ENCODE results near the gene CLECL1. TPM values are rescaled to one million over a fixed set of nuclear protein-coding genes. Genes with fewer than 3 reads are reported as not detected.

CLECL1 gene
- polyA plus RNA-seq (2013, experiment 1 of 2; ENCODE audit: insufficient read length) = not detected
- not detected for polyA plus RNA-seq (2013, experiment 2 of 2; ENCODE audit: insufficient read length)

DNA sequence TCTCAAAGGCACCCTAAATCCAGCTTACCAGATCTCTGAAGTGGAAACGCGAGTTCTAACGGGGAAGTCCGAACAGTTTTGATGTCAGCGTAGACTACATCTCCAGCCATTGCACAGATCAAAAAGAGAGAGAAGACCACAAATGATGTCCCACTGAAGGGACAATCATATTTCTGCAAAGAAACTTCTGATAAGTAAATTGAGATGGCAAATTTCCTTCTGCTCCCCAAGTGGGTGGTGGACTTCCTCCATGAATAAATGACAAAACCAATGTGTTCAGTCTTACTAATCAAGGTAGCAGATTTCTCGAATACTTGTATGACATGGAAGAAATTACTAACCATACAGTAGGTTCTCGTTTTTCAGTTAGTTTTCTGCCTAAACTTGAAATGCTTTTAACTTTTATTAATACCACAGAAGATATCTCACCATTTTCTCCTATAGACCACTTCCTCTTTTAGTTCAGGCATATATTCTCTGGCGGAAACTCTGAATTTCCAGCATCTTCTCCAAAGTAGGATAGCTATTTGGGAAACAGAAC lies at the start of gene CLECL1:
TSS of gene CLECL1 (minus strand) at position 177 of the 541 bp plus-strand sequence.
- no peak for DNase-seq

DNA sequence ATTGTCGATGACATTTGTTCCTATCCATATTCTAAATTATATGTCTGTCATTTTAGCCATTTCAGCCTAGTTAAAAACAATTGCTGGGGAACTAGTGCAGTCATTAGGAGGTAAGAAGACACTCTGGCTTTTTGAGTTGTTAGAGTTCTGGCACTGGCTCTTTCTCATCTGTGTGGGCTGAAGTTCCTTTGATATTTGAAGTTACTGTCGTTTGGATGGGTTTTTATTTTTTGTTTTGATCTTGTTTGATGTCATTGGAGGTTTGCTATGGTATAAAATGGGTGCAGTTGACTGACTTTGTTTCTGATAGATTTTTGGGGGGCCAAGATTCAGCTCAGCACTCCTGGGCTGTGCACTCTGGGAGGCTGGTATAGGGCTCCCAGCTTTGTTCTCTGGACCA lies 48.5 kb upstream of the CLECL1 start:
- DNase-seq = no peak

DNA sequence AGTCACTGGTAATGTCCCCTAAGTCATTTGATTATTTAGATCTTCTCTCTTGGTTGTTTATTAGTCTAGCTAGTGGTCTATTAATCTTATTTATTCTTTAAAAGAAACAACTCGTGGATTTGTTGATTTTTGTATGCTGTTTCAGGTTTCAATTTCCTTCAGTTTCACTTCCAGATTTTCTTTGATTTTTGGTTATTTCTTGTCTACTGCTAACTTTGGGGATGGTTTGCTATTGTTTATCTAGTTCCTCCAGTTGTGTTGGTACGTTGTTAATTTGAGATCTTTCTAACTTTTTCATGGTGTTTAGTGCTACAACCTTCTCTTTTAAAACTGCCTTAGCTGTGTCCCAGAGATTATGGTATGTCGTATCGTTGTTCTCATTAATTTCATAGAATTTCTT lies 46.3 kb upstream of the CLECL1 start:
- no peak for DNase-seq

DNA sequence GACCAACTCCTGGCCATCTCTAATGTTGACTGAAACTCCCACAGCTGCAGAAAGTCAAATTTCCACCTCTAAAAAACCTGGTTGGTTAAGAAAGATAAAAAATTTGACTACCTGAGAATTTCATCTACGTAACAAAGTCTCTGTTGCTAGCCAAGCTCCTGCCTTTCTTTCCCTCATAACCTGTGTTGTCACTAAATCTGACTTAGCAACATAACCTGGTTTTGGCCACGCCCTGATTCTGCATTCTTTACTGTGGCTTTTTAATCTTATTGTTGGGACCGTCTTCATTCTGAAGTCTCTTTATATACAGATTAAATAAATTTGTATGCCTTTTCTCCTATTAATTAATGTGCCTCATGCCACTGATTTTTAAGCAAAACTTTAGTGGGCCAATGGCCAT lies 43.9 kb upstream of the CLECL1 start:
- DNase-seq = no peak

DNA sequence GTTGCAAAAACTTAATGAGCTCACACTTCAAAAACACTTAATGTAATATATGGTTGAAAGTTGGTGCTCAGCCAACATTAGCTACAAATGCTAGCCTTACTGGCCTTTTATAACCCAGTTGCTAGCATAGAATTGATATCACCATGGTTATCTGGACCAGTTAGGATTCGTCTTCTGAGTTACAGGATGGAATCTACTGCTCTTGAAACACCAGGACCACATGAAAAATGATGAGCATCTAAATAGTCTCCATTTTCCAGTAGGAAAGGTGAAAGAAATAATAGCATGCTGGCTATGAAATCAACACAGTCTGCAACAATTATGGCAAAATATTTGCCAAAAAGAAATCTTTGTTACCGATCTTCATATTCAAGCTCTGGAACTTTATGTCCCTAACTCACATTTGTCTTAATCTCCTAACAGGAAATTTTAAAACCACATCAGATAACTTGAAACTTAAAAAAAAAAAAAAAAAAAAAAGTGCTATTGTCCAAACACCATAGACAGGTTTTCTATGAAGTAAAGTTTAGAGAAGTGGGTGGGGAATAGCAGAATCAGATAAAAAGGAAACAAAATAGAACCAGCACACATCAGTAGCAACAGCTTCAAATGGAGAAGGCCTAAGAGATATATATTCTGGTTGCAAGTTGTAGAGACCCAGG lies 40.5 kb upstream of the CLECL1 start:
- DNase-seq = no peak

DNA sequence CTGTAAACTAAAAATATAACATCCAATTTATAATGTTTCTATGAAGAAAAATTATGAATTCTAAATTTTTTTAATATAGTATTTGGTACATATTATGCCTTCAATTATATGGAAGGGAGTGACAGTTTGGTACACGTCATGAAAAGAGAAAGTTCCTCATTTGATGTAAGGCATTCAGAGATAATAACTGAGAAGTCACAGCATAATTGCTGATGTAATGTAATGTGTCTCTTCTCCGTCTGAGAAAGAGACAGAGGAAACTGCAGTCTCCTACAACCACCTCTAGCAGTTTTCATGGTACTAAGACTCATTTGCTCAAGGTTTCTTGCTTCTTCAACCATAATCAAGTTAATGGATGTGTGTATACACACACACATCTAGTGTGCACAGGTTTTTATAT lies 30.1 kb upstream of the CLECL1 start:
- DNase-seq = no peak

DNA sequence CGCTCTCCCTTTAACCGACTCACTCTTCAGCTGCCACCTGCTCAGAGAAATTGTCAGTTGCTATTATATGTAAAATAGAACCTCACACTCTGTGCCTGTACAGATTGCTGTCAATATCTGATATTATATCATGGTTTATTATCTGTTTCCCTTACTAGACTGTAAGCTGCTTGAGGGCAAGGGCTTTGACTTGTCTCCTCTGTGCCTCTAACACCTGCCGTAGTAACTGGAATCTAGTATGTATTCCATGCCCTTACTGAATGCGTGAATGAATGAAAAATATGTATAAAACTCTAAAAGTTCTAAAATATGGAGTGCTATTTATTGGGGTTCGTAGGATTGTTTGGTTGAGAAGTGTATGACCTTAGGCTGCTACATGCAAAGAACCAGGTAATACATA lies 29.5 kb upstream of the CLECL1 start:
- no peak for DNase-seq

DNA sequence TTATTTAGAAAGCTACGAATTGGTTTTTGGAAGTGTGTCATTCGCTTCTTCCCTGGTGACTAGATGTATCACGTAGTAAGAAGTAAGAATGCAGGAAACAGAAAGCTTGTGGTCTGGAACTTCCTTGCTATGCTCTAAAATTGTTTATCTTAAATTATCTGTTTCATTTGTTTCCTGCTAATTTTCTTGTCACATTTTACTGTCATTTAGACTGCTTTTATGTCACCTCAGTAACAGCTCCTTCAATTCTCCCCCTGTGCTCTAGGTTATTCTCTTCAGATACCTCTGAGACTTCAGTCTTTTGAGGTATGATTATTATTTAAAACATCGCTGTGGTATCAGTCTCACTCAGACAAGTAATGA lies 28.5 kb upstream of the CLECL1 start:
- no peak for DNase-seq

DNA sequence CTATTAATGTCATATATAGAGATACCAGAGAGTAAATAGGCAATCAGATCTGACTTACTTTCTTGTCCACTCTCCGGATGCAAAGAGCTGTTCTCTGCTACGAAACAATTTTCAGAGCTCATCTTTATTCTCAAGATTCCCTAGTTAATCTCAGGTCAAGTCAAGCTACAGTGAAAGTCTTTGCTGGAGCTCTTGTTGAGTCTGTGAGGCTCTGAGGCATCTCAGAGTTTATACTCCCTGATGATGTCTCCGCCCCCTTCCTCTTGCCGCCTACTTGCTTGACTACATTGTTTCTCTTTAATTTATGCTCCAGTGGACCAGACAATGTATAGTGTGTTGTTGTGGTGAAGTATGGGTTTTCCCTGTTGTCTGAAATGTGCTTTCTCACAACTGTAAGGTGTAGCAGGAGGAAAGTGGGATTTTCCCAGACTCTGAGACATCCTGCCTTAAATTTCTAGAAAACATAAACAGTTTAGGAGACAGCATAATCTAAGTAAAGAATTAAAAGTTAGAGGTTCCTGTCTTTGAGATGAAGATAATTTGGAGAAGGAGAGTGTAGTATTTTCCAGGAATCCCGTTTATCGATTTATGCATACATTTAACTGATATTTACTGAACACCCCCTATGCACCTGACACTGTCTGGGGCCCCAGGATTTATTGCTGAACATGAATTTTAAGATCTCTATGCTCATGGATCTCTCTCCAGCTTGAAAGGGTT lies 28.0 kb upstream of the CLECL1 start, which contains the start of gene CD69:
TSS of gene CD69 (minus strand) at position 203 of the 720 bp plus-strand sequence. CDS start at position 122, 81 bp downstream.
- no peak for DNase-seq

DNA sequence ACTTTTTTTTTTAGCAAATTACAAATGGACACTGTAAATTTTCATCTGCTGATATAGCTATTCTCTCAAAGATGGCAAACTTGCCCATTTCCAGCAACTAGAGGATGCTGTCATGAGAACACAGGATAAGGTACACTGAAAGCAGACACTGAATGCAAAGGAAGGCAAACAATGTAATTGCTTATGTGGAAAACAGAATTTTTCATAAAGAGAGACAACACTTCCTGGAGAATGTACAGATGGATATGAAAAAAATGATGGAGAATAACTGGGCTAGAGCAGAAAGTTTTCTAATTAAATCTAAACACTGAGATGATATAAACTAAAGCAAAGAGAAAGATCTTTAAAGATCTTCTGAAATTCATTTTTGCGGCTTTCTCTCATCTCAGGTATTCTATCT lies 27.2 kb upstream of the CLECL1 start:
- no peak for DNase-seq

DNA sequence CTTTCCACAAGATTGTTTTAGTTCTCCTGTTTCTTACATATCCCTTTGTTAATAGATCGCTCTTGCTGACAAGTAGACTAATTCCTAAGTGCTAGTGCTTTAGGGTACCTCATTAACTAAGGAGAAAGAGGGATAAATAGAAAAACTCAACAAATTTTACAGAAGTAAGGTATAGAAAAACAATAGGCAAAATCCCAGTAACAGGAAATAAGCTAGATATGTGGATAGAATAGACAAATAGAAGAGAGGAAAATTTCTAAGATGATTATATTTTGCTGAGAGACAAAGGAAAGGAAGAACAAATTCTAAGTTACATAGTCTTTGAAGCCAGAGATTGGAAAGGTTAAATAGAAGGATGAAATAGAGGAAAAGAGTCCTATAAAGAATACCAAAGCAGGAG lies 26.8 kb upstream of the CLECL1 start:
- no peak for DNase-seq

DNA sequence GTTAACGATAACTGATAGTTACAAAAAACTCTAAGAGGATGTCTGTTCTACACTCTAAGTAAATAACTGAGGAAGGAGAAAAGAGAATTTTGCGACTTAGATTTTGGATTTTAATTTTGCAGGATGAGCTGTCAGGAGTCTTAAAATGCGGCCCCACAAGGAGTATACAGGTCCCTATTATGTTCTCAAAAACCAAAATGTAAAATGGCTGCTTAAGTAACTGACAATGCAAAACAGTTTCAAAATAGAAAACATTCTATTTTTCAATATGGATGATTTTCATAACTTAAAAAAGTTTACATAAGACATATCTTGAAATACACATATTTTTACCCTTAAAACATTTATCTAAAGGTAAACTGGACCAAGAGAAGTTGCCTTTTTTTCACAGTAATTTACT lies 25.2 kb upstream of the CLECL1 start:
- no peak for DNase-seq

DNA sequence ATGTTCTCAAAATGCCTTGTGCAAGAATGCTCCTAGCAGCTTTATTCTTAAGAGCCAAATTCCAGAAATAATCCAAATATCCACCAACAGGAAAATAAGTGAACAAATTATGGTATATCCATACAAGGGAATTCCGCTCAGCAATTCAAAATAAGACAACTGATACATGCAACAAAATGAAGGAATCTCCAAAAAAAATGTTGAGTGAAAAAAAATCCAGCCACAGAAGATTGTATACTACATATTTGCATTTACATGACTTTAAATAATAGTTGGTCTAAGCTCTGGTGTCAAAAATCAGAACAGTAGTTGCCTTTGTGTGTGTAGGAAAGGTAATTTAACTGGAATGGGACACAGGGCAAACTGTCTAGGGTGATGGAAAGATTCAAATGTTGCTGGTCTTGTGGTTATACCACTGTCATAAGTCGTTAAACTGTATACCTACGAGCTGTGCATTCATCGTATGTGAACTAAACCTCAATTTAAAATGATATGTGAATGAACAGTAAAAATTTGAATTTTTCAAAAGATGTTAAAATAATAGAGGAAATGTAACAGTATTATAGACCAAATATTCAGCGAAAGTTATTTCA lies 24.6 kb upstream of the CLECL1 start:
- DNase-seq = no peak

DNA sequence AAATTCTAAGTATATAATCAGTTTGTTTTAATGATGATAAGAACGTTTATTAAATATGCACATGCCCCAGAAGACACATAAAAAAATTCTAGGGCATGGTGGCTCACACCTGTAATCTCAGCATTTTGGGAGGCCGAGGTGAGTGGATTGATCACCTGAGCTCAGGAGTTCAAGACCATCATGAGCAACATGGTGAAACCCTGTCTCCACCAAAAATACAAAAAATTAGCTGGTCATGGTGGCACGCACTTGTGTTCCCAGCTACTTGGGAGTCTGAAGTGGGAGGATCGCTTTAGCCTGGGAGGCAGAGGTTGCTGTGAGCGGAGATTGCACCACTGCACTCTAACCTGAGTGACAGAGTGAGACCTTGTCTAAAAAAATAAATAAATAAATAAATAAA lies 23.8 kb upstream of the CLECL1 start:
- DNase-seq = no peak

DNA sequence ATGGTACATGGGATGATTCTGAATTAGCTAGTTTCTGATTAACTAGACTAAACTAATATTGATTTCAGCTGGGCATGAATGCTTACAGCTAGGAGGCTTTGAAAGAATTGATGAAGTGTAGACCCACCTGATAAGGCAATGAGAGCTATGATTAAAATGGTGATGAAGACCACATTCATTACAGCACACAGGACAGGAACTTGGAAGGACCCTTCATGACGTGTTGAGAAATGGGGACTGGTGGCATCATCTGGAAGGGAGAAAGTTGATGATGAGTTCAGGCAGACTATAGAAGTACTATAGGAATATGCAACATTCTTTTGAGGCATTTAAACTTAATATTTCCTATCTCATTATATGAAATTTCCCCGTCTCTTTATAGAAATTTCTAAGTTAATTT lies 23.3 kb upstream of the CLECL1 start:
- no peak for DNase-seq

DNA sequence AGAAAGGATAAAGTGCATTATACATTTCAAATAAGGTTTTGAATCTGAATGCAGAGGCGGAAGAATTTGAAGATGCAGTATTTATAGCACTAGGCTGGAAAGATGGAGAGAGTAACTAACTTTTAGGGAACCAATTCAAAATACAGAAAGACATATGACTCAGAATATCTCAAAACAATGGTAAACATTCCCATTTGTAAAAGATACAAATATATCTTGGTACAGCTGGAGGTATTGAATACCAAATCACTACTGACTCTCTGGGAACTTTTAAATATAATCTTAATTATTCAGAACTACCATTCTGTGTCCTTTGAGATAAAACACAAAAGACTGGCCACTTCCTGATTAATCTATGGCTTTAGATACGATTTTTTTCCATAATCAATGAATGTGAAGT lies 22.7 kb upstream of the CLECL1 start:
- DNase-seq = no peak

DNA sequence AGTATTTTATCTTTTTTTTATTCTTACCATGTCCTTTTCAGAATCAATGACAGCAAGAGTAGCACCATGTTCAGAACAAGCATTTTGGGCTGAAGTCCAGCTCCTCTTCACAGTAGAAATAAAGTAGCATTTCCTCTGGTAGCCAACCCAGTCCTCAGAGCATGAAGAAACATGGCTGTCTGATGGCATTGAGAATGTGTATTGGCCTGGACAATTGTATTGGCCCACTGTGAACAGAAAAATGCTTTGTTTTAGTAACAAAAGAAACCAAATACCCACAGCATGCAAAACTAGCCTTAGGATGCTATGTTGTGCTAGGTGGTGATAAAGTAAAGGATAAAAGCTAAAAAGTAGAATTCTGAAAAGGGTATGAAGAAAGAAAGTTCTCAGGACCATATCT lies 22.1 kb upstream of the CLECL1 start:
- no peak for DNase-seq

DNA sequence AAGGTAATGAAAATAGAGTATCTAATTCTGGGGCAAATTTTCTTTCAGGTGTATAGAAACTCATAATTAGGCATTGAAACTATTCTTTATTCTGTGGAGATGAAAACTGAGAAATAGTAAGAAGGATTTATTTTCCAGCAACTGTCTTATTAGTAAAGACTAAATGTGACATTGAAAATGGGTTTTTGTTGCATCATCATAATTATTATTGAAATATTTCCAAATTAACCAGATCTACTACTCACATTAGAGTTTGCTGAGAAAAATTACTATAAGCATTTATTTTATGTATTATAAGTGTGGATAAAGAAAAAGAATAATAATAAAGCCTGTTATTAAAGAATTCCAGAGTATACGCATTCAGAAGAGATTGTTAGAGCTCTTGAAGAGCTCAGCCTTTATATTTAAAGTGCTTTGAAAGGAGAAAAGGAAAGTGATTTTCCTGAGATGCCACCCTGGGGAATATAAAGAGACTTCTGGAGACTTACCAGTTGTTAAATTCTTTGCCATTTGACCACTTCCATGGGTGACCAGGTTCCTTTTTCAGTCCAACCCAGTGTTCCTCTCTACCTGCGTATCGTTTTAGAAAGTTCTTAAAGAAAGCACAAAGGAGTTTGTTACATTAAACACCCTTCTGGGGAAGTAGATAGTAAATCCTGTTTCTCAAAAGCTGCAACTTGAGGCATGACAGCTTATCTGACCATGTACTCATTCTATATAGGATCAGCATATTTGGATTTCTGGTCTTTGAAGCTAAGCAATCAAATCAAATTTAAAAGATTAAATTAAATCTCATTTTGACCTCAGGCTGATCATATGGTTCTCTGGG lies 21.4 kb upstream of the CLECL1 start:
- DNase-seq = no peak

DNA sequence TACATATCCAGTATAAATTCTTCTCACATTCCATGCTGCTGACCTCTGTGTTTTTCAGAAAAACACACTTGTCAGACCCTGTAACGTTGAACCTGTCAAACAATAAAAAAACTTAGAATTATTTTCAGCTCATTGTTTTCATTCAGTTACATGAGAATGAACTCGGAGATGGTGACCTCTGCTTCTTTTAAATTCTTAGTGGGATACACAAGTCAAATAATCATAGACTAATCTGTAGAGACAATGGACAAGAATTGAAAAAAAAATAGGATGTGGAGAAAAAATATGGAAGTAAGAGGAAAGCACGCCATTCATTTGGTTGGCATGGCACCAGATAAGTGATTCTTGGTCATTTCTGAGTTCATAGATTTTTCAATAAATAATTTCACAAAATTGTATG lies 20.6 kb upstream of the CLECL1 start:
- no peak for DNase-seq

DNA sequence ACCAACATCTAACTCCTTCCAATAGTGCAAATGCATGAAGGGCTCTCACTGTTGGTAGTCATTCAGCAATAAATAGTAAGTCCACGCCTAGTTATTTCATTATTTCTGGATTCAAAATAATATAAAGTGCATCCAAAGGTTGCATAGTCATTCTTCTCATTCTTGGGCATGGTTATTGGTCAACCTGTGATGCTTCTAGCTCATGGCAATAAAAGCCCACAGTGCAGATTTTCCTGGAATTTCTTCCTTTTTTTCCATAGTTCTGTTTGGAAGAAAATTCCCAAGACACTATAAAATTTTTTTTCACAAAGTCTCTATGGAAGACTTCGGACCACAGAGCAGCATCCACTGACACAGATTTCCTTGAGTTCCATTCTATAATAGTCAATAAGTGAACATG lies 20.2 kb upstream of the CLECL1 start:
- no peak for DNase-seq

DNA sequence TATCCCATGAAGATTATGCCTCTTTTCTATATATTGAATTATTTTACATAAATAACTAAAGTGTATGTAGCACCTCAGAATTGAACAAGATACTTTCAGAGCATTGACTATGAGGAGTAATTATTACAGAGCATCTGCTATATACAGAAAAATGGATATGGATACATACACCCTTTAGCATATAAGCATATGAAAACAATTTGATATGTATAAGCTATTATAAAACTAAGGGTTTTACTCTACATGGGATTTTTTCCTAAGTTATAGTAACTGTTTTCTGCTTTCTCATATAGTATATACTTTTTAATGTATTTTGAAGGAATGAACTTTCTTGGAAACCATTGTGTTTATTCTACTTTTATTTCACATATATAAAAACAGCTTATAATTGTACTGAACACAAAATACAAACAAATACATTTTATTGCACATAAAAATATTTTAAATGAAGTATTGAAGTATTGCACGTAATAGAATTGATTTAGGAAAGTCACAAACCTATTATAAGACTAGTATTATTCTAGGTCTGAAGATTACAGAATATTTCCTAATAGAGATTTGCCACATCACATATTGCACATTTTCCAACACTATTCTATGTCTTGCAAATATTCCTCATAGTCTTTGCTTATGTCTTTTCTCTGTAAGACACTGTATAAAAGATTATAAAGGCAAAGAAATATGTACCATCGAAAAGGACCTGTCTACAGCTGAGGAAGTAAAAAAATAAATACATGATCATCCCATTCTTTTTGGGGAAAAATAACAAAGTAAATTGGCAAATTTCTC lies 19.4 kb upstream of the CLECL1 start:
- no peak for DNase-seq

Data from fibroblast of skin of abdomen (primary cell).